NCI-H2107 (cell line): Measurements from ENCODE around the gene PCYT1A.
"Not testable (repeated sequence)": the region's sequence is repeated elsewhere in the genome, so short reads cannot be mapped to it uniquely, and the experiment has no call there.

ENCODE experiments used
- DNase-seq: peaks from one replicate; lab custom pipeline; 2025; lab: John Stamatoyannopoulos, UW

The PCYT1A gene

GRCh38 chr3:196287440-196288140, at the start of gene PCYT1A:
Gene PCYT1A (minus strand): TSS chr3:196287726. CDS start chr3:196270531, 17,195 bp downstream.
- DNase-seq = peak; percentile 95

- DNase-seq = no peak
These were observed 49.0 kb upstream of the PCYT1A start for GRCh38 chr3:196336319-196337145.

GRCh38 chr3:196335503-196335948, 48.0 kb upstream of the PCYT1A start:
- no peak for DNase-seq

GRCh38 chr3:196334982-196335381, 47.5 kb upstream of the PCYT1A start:
- DNase-seq = no peak

GRCh38 chr3:196332168-196332567, 44.6 kb upstream of the PCYT1A start:
- DNase-seq = no peak

GRCh38 chr3:196327405-196327804, 39.9 kb upstream of the PCYT1A start:
- no peak for DNase-seq

- DNase-seq = no peak
These were observed 39.4 kb upstream of the PCYT1A start for GRCh38 chr3:196326936-196327335.

GRCh38 chr3:196323691-196324090, 36.2 kb upstream of the PCYT1A start:
- DNase-seq = no peak

GRCh38 chr3:196323016-196323415, 35.5 kb upstream of the PCYT1A start:
- no peak for DNase-seq

GRCh38 chr3:196321162-196321561, 33.6 kb upstream of the PCYT1A start:
- DNase-seq = no peak

GRCh38 chr3:196320137-196320536, 32.6 kb upstream of the PCYT1A start:
- no peak for DNase-seq

- DNase-seq = peak; percentile 97
These were observed 30.4 kb upstream of the PCYT1A start, which contains the start of gene DYNLT2B for GRCh38 chr3:196317687-196318467. Gene DYNLT2B (minus strand): TSS chr3:196318240. CDS start chr3:196318152, 88 bp downstream.

GRCh38 chr3:196316799-196317686, 29.5 kb upstream of the PCYT1A start:
- DNase-seq = not testable (repeated sequence)

GRCh38 chr3:196315821-196316220, 28.3 kb upstream of the PCYT1A start:
- no peak for DNase-seq

GRCh38 chr3:196314597-196314996, 27.1 kb upstream of the PCYT1A start:
- DNase-seq = no peak

- not testable (repeated sequence) for DNase-seq
These were observed 26.6 kb upstream of the PCYT1A start for GRCh38 chr3:196314086-196314485.

- not testable (repeated sequence) for DNase-seq
These were observed 15.4 kb upstream of the PCYT1A start for GRCh38 chr3:196302960-196303359.

- not testable (repeated sequence) for DNase-seq
These were observed 15.0 kb upstream of the PCYT1A start for GRCh38 chr3:196302551-196302950.

- DNase-seq = no peak
These were observed 11.0 kb upstream of the PCYT1A start for GRCh38 chr3:196298521-196298920.

GRCh38 chr3:196292286-196292923, 4.9 kb upstream of the PCYT1A start:
- no peak for DNase-seq

GRCh38 chr3:196288141-196288460, 575 bp upstream of the PCYT1A start:
- DNase-seq = peak; percentile 69
